GM19328 (cell line): ENCODE data around the gene HSPB6.
A peak's percentile ranks its signal among the peaks of the same experiment; 100 is the strongest.

Experiments used
- ATAC-seq: cut with Tn5 transposase; IDR thresholded peaks from one replicate; pipeline ENCODE4 v1.9.1; 2021; ENCODE audit warnings: mild to moderate bottlenecking, moderate library complexity; ENCODE audit not compliant: unreplicated experiment

HSPB6 gene

DNA sequence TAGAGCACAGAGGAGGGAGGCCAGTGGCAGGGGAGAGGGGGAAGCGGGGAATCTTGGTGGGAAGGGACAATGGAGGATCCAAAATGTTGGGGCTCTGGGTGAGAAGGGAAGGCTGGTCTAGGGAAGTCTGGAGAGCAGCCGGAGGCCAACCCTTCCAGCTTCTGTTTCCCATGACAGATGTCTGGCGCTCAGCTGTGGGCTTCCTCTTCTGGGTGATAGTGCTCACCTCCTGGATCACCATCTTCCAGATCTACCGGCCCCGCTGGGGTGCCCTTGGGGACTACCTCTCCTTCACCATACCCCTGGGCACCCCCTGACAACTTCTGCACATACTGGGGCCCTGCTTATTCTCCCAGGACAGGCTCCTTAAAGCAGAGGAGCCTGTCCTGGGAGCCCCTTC lies 10.3 kb downstream of the HSPB6 start:
- no peak for ATAC-seq

DNA sequence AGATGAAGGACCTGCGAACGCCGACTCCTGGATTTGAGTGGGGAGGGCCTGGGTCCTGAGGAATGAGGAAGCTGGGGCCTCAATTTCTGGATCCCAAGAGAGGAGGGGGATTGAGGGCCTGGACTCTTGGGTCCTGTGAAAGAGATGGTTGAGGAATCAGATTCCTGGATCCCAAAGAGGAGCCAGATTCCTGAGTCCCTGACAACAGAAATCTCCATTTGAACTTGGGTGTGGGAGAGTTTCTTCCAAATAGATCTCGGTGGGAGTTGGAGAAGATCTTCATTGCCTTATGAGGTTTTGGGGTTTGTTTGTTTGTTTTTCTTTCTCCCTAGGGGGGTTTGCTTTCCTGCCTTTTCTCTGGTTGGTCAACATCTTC lies 10.8 kb downstream of the HSPB6 start:
- ATAC-seq = no peak

DNA sequence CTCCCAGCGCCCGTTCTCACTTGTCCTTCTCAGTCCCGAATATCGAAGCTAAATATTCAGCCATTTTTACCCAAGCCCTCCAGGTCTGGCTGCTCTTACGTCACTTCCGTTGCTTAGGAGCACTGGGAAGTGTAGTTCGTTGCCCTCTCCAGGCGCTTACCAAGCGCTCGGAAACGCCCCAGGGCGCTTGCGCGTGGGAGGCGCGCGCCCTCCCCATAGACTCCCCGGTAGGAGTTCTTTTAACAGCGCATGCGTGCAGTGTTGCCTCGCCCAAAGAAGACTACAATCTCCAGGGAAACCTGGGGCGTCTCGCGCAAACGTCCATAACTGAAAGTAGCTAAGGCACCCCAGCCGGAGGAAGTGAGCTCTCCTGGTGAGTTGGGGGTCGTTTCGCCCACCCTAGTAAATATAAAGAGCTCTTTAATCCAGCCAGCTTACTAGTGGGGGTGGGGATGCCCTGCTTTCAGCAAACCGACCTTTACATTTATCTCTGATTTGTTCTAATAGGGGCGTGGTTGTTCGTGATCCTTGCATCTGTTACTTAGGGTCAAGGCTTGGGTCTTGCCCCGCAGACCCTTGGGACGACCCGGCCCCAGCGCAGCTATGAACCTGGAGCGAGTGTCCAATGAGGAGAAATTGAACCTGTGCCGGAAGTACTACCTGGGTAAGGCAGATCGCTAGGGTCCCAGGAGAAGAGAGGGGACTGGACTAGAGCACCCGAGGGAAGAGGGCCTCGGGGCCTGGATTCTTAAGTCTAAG lies 11.3 kb downstream of the HSPB6 start, which contains the start of the genes PSENEN and U2AF1L4:
Gene PSENEN (plus strand): TSS at position 324 of the 759 bp plus-strand sequence. CDS start 280 bp downstream, at position 604.
Gene U2AF1L4 (minus strand): TSS at position 91 of the 759 bp plus-strand sequence. CDS start 27 bp downstream, at position 64.
- ATAC-seq = peak; percentile 37

DNA sequence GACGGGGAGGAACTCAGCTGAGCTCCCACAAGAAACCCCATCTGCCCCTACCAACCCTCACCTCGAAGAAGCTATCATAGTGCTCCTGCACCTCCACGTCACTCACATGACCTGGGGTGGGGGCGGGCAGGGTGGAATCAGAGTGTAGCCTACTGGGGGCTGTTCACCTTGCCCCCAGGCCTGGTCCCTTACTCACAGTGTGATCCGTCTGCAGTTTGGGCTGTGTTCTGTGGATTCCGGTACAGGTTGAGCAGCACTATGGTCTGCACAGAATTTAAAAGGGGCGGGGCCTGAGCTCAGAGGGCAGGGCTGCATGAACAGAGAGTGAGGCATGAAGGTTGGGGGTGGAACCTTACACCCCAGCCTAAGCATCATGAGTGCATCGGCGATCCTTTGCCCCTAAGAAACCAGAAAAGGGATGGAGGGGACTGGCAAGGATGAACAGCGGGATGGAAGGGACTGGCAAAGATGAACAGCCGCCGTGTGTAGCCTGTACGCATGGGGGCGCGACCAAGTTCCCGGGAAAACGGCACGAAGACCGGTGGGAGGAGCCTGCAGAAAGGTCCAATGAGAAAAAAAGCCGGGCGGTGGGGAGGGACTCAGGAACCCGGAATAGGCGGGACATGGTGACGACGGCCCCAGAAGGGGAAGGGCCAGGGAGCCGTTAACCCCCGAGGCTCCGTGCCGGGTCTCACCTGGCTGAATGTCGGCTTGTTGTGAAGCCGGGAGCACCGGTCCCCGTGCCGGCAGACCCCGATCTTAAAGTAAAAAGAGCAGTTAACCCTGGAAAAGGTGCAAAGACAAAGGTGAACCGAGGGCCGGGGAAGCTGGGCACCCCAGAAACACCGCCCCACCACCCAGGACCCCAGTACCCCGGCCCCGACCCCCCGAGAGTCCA lies 12.2 kb downstream of the HSPB6 start:
- ATAC-seq = no peak

GRCh38 chr19:35743640-35744429 lies 13.0 kb downstream of the HSPB6 start:
- no peak for ATAC-seq

DNA sequence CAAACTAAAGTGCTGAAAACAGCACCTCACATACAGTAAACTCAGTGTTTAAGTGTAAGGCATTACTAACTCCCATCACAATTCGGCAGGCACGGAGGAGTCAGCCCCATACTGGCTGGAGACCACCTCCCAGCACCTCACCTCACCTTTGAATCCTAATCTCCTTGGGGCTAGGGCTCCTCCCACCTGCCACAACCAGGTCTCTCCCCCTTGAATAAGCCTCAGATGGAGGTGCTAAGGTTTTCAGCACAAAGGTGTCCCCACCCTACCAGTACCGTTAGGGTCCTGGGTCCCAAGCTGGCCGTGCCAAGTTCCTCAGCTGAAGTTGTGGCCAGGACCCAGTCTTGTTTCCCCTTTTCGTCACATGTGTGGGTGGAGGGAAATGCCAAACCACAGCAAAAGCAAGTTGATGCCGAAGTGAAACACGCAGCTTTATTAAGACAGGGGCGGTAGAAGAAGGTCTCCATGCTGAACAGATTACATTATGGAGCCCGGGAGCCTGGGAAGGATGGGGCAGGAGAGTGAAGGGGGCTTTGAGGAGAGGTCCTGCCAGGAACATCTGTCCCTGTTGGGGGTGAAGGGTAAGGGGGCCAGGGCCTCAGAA lies 14.6 kb downstream of the HSPB6 start, which contains the start of gene IGFLR1:
Gene IGFLR1 (minus strand): TSS at position 332 of the 604 bp plus-strand sequence. CDS start 1,272 bp downstream, outside the sequence.
- no peak for ATAC-seq

DNA sequence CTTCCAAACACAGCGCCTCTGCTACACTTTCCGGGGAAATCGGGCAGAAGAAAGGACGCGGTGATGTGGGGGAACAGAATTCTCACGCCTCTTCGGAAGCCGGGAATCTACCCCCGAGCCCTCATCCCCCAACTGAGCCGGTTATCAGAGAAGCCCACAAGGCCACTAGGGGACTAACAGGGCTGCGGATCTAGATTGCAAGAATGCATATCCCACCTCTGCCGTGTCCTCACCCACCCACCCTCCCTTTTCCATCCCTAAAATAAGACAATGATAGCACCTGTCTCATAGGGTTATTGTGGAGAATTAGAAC lies 15.7 kb downstream of the HSPB6 start:
- ATAC-seq = no peak

- peak; percentile 54 for ATAC-seq
Observed at GRCh38 chr19:35740423-35741202, 16.2 kb downstream of the HSPB6 start.

DNA sequence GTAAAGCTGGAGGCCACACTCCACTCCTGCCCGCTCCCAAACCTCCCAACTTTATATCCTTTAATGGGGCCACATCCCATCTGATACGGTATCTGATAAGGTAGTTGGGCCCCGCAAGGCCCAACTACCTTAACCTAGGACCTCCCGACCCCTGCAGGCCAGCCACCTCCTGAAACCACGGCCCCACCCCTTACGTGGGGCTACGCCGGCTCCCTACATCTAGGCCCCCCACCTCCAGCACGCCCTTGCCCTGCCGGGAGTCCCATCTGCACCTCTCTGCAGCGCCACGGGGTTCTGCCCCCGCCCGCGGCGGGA lies 16.8 kb downstream of the HSPB6 start:
- ATAC-seq = peak; percentile 22

- ATAC-seq = no peak
Observed at GRCh38 chr19:35739275-35740107, 17.3 kb downstream of the HSPB6 start.

- no peak for ATAC-seq
Observed at GRCh38 chr19:35738887-35739229, 18.0 kb downstream of the HSPB6 start.

GRCh38 chr19:35738021-35738886 lies 18.6 kb downstream of the HSPB6 start:
- no peak for ATAC-seq

DNA sequence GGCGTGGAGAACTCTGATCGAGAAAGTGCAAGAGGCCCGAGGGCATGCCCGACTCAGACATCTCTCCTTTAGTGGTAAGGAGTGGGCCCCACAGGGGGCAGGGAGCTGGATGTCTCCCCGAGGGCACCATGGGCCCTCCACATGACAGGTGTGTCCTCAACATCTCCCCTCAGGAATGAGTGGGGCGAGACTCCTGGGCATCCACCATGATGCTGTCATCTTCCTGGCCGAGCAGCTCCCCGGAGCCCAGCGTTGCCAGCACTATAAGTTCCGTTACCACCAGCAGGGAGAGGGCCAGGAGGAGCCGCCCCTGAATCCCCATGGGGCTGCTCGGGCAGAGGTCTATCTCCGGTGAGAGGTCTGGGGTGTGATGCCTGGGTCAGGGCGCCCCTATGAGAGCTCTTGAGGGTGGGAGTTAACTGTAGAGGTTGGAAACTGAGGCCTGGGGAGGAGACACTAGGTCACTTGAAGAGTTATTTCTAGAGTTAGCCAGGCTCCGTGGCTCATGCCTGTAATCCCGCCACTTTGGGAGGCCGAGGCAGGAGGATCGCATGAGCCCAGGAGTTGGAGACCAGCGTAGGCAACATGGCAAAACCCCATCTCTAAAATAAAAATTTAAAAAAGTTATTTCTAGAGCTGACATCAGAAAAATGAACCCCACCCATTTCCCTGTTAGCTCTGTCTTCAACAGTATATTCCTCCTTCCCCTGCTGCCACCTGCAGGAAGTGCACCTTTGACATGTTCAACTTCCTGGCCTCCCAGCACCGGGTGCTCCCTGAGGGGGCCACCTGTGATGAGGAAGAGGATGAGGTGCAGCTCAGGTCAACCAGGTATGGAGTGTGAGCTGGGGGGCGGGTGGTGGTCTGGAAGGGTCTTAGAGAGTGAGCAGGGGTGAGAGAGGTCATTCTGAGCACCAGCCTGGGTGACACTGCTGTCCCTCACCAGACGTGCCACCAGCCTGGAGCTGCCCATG lies 19.6 kb downstream of the HSPB6 start:
- ATAC-seq = no peak

- no peak for ATAC-seq
Observed at GRCh38 chr19:35734889-35735288, 21.9 kb downstream of the HSPB6 start.

GRCh38 chr19:35734273-35734672 lies 22.6 kb downstream of the HSPB6 start:
- no peak for ATAC-seq

GRCh38 chr19:35733180-35734125 lies 23.4 kb downstream of the HSPB6 start:
- ATAC-seq = no peak
